Measurements from ENCODE around the gene SH3PXD2A. TPM values are rescaled to one million over a fixed set of nuclear protein-coding genes. Genes with fewer than 3 reads are reported as not detected.

SH3PXD2A gene
- total and polyA plus RNA-seq, 9 donors: 33.2 to 95.0 (median 73.9) TPM

DNA sequence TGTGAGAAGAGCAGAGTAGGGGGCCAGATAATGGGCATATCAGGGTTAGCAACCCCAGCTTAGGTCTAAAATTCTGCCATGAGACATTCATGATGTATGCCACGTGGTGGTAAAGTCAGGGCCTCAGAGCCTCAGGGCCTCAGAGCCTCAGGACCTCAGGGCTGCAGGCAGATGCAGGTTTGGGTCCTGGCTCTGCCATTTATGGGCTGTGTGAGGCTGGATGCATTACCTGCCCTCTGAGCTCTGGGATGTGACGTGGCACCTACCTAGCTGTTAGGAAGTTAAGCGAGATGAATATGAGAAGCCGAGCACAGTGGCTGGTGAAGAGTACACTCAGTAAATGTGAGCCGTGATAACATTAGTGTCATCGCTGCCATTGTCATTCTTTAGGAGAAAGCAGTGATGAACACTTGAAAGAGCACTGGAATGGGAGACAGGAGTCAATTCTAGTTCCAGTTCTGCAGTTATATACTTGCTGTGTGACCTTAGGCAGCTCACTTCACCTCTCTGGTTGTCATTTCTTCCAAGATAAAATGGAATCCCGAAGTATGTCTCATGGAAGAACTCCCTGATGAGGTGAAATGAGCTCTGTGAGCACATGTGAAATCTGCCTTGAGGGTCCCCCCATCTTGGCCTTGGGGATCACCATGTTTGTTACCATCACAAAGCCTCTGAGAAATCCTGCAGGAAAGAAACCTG is 127.2 kb downstream of the SH3PXD2A start:
- no peak for DNase-seq
- H3K9me3 ChIP-seq (replicated peaks; ENCODE audit: control insufficient read depth, low read depth, low read length): no peaks in the 10 kb centered on the region
- WGBS (ENCODE audit: insufficient coverage): 84% methylated on average over 4 of the region's 7 CpGs
- no peak overlapping the region for H3K4me3 ChIP-seq (ENCODE audit: low read length)
- peaks cover 10% of the 10 kb centered on the region for H3K4me1 ChIP-seq (ENCODE audit: control insufficient read depth, insufficient read depth, low read length)
- no peaks in the 10 kb centered on the region for H3K27me3 ChIP-seq (ENCODE audit: control insufficient read depth, insufficient read depth, low read length)
- H3K27ac ChIP-seq (ENCODE audit: low read length): no peak overlapping the region
- peaks cover 18% of the 10 kb centered on the region for H3K36me3 ChIP-seq (ENCODE audit: control insufficient read depth, insufficient read depth, low read length)

DNA sequence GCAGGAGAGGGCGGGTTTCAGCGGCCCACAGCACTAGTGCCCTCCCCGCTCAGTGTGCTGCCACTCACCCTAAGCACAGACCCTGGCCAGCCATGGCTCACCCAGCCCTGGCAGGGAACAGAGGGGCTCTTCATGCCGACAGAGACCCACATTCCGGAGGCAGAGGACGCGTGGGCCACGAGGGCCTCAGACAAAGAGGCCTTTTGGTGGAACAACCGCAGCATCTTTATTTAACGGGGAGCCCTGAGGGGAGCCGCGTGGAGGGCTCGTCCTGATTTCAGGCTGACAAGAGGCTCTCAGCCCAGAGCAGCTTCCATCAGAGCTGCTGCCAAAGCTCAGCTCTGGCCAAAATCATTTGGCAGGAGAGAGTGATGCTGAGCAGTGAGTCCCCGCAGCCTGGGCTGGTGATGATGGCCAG is 127.8 kb downstream of the SH3PXD2A start:
- Histone ChIP-seq H3K4me3 (ENCODE audit: low read length) (no peak overlapping the region), H3K36me3 (ENCODE audit: control insufficient read depth, insufficient read depth, low read length) (peaks cover 23% of the 10 kb centered on the region), H3K27me3 (ENCODE audit: control insufficient read depth, insufficient read depth, low read length) (no peaks in the 10 kb centered on the region), H3K9me3 (replicated peaks; ENCODE audit: control insufficient read depth, low read depth, low read length) (no peaks in the 10 kb centered on the region), H3K27ac (ENCODE audit: low read length) (no peak overlapping the region), H3K4me1 (ENCODE audit: control insufficient read depth, insufficient read depth, low read length) (peaks cover 10% of the 10 kb centered on the region)
- DNase-seq: peak; percentile 90
- WGBS (ENCODE audit: insufficient coverage): 37% methylated on average over 12 of the region's 14 CpGs

DNA sequence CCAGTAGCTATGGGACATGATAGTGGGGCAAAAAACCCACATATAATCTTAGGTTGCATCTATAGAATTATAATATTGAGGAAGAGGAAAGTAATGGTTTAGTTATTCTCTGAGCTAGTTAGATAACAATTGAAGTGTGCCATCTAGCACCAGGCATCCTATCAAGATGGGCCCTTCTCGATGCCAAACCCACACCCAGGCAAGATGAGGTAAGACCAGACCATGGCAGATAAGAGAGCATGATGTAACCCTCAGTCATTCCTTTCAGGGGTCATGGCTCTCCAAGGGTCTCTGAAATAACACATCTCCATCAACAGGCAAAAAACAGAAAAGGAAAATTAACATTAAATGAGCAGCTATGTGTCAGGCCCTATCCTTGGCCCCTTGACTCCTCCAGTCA is 128.7 kb downstream of the SH3PXD2A start:
- no peak overlapping the region for H3K4me3 ChIP-seq (ENCODE audit: low read length)
- peaks cover 10% of the 10 kb centered on the region for H3K4me1 ChIP-seq (ENCODE audit: control insufficient read depth, insufficient read depth, low read length)
- H3K27ac ChIP-seq (ENCODE audit: low read length): no peak overlapping the region
- no peak for DNase-seq
- H3K27me3 ChIP-seq (ENCODE audit: control insufficient read depth, insufficient read depth, low read length): no peaks in the 10 kb centered on the region
- H3K9me3 ChIP-seq (replicated peaks; ENCODE audit: control insufficient read depth, low read depth, low read length): no peaks in the 10 kb centered on the region
- peaks cover 25% of the 10 kb centered on the region for H3K36me3 ChIP-seq (ENCODE audit: control insufficient read depth, insufficient read depth, low read length)
- WGBS (ENCODE audit: insufficient coverage): no CpG with 5 or more reads among the region's 1 CpG

- peaks cover 35% of the 10 kb centered on the region for H3K36me3 ChIP-seq (ENCODE audit: control insufficient read depth, insufficient read depth, low read length)
- H3K27ac ChIP-seq (ENCODE audit: low read length): no peak overlapping the region
- peaks cover 12% of the 10 kb centered on the region for H3K4me1 ChIP-seq (ENCODE audit: control insufficient read depth, insufficient read depth, low read length)
- no peaks in the 10 kb centered on the region for H3K27me3 ChIP-seq (ENCODE audit: control insufficient read depth, insufficient read depth, low read length)
- DNase-seq: no peak
- no peaks in the 10 kb centered on the region for H3K9me3 ChIP-seq (replicated peaks; ENCODE audit: control insufficient read depth, low read depth, low read length)
- WGBS (ENCODE audit: insufficient coverage): 95% methylated on average over 5 of the region's 5 CpGs
- H3K4me3 ChIP-seq (ENCODE audit: low read length): no peak overlapping the region
These were observed 130.1 kb downstream of the SH3PXD2A start for GRCh38 chr10:103725242-103725641.

DNA sequence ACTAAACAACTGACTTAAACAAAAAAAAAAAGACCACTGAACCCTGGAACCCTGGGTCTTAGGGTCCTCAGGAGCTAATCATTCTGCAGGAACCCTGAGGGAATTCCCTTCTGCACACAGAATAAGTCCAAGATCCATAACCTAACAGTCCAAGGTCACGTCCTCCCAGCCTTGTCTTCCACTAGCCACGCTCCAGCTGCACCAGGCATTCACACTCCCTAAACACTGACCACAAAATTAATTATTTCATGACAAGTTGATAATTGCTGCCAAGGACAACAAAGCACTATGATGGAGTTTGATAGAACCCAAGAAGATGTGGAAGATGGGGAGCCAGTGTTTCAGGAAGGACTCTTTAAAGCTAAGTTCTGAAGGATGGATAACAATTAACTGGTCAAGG is 130.6 kb downstream of the SH3PXD2A start:
- Histone ChIP-seq H3K4me1 (ENCODE audit: control insufficient read depth, insufficient read depth, low read length) (peaks cover 12% of the 10 kb centered on the region), H3K27me3 (ENCODE audit: control insufficient read depth, insufficient read depth, low read length) (no peaks in the 10 kb centered on the region), H3K9me3 (replicated peaks; ENCODE audit: control insufficient read depth, low read depth, low read length) (no peaks in the 10 kb centered on the region), H3K4me3 (ENCODE audit: low read length) (no peak overlapping the region), H3K36me3 (ENCODE audit: control insufficient read depth, insufficient read depth, low read length) (peaks cover 39% of the 10 kb centered on the region), H3K27ac (ENCODE audit: low read length) (no peak overlapping the region)
- DNase-seq: no peak
- no CpG with 5 or more reads among the region's 2 CpGs for WGBS (ENCODE audit: insufficient coverage)

DNA sequence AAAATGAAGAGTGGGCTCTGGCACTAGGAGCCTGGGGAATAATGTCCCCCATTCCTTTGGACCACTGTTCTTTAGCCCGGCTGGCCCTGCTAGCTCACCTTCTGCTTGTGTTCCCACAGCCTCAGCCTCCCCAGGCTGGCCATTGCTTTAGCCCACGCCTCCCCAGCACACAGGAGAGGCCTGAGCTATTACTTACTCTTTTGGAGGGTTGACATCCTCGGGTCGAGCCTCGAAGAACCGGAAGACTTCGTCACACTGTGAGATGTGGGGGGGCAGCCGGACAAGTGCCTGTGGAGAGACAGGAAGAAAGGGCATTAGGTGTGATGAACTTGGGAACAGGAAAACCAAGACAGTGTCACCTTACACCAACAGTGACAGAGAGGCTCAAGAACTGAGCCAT is 131.3 kb downstream of the SH3PXD2A start:
- no peak overlapping the region for H3K27ac ChIP-seq (ENCODE audit: low read length)
- H3K27me3 ChIP-seq (ENCODE audit: control insufficient read depth, insufficient read depth, low read length): no peaks in the 10 kb centered on the region
- no peak overlapping the region for H3K4me3 ChIP-seq (ENCODE audit: low read length)
- H3K4me1 ChIP-seq (ENCODE audit: control insufficient read depth, insufficient read depth, low read length): peaks cover 12% of the 10 kb centered on the region
- 100% methylated on average over 1 of the region's 8 CpGs for WGBS (ENCODE audit: insufficient coverage)
- H3K36me3 ChIP-seq (ENCODE audit: control insufficient read depth, insufficient read depth, low read length): peaks cover 39% of the 10 kb centered on the region
- no peak for DNase-seq
- H3K9me3 ChIP-seq (replicated peaks; ENCODE audit: control insufficient read depth, low read depth, low read length): no peaks in the 10 kb centered on the region

DNA sequence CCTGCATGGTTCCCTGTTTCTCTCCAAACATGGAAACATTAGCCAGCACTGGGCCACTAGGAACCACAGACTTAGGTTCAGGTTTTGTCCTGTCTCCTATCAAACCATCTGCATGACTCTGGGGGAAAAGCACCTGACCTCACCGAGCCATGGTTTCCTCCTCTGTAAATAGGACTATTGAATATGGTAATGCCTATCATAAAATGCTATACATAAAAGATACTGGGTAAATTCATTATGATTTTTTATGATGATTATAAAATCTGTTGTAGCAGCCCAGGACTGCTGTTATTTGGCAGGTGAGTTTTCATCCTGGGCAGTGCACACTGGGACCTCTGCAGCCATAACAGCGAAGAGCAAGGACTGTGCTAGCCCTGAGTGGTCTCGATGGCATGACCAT is 131.8 kb downstream of the SH3PXD2A start:
- Histone ChIP-seq H3K9me3 (replicated peaks; ENCODE audit: control insufficient read depth, low read depth, low read length) (no peaks in the 10 kb centered on the region), H3K27me3 (ENCODE audit: control insufficient read depth, insufficient read depth, low read length) (no peaks in the 10 kb centered on the region), H3K4me3 (ENCODE audit: low read length) (no peak overlapping the region), H3K36me3 (ENCODE audit: control insufficient read depth, insufficient read depth, low read length) (peaks cover 39% of the 10 kb centered on the region), H3K27ac (ENCODE audit: low read length) (no peak overlapping the region), H3K4me1 (ENCODE audit: control insufficient read depth, insufficient read depth, low read length) (peaks cover 12% of the 10 kb centered on the region)
- WGBS (ENCODE audit: insufficient coverage): no CpG with 5 or more reads among the region's 3 CpGs
- no peak for DNase-seq

- Histone ChIP-seq H3K36me3 (ENCODE audit: control insufficient read depth, insufficient read depth, low read length) (peaks cover 36% of the 10 kb centered on the region), H3K27me3 (ENCODE audit: control insufficient read depth, insufficient read depth, low read length) (no peaks in the 10 kb centered on the region), H3K9me3 (replicated peaks; ENCODE audit: control insufficient read depth, low read depth, low read length) (no peaks in the 10 kb centered on the region), H3K4me3 (ENCODE audit: low read length) (no peak overlapping the region), H3K27ac (ENCODE audit: low read length) (no peak overlapping the region), H3K4me1 (ENCODE audit: control insufficient read depth, insufficient read depth, low read length) (peaks cover 8% of the 10 kb centered on the region)
- no peak for DNase-seq
- WGBS (ENCODE audit: insufficient coverage): 68% methylated on average over 6 of the region's 7 CpGs
These were observed 132.7 kb downstream of the SH3PXD2A start for GRCh38 chr10:103722632-103723031.

- H3K4me3 ChIP-seq (ENCODE audit: low read length): no peak overlapping the region
- no peak for DNase-seq
- WGBS (ENCODE audit: insufficient coverage): 72% methylated on average over 6 of the region's 6 CpGs
These were observed 134.4 kb downstream of the SH3PXD2A start for GRCh38 chr10:103720964-103721335.

GRCh38 chr10:103720328-103720963 is 134.9 kb downstream of the SH3PXD2A start:
- Histone ChIP-seq H3K4me3 (ENCODE audit: low read length) (no peak overlapping the region), H3K27ac (ENCODE audit: low read length) (no peak overlapping the region), H3K27me3 (ENCODE audit: control insufficient read depth, insufficient read depth, low read length) (no peaks in the 10 kb centered on the region), H3K36me3 (ENCODE audit: control insufficient read depth, insufficient read depth, low read length) (peaks cover 41% of the 10 kb centered on the region), H3K4me1 (ENCODE audit: control insufficient read depth, insufficient read depth, low read length) (peaks cover 5% of the 10 kb centered on the region), H3K9me3 (replicated peaks; ENCODE audit: control insufficient read depth, low read depth, low read length) (no peaks in the 10 kb centered on the region)
- no peak for DNase-seq
- WGBS (ENCODE audit: insufficient coverage): 44% methylated on average over 10 of the region's 17 CpGs

More at GRCh38 chr10:103720964-103721335, 134.4 kb downstream of the SH3PXD2A start:
- Histone ChIP-seq H3K36me3 (ENCODE audit: control insufficient read depth, insufficient read depth, low read length) (peaks cover 41% of the 10 kb centered on the region), H3K9me3 (replicated peaks; ENCODE audit: control insufficient read depth, low read depth, low read length) (no peaks in the 10 kb centered on the region), H3K27ac (ENCODE audit: low read length) (no peak overlapping the region), H3K27me3 (ENCODE audit: control insufficient read depth, insufficient read depth, low read length) (no peaks in the 10 kb centered on the region), H3K4me1 (ENCODE audit: control insufficient read depth, insufficient read depth, low read length) (peaks cover 5% of the 10 kb centered on the region)

Measured in muscle of leg (tissue), 11 donors.